HUDEP-2 (cell line): Measurements from ENCODE around the gene CCNI.
"Not testable (repeated sequence)": the region's sequence is repeated elsewhere in the genome, so short reads cannot be mapped to it uniquely, and the experiment has no call there.

ENCODE experiments used
- DNase-seq, 76 experiments: peaks; one replicate each; lab custom pipeline; 2025; ENCODE audit not compliant: unreplicated experiment in 76 of 76; lab: John Stamatoyannopoulos, UW

CCNI gene

GRCh38 chr4:77075869-77076799, at the start of gene CCNI:
TSS of gene CCNI (minus strand) at chr4:77075989. CDS start at chr4:77066362, 9,627 bp downstream.
- peak; percentile 45 to 98 (median 90) for DNase-seq

- no peak for DNase-seq
Measured at GRCh38 chr4:77124576-77124975, 48.8 kb upstream of the CCNI start.

GRCh38 chr4:77123411-77123810, 47.6 kb upstream of the CCNI start:
- DNase-seq, result no peak

GRCh38 chr4:77122656-77123055, 46.9 kb upstream of the CCNI start:
- DNase-seq, result no peak

GRCh38 chr4:77121736-77122240, 46.0 kb upstream of the CCNI start:
- no peak for DNase-seq

GRCh38 chr4:77120886-77121508, 45.2 kb upstream of the CCNI start:
- peak in 1 of 76 experiments; percentile 0 for DNase-seq

- no peak for DNase-seq
Measured at GRCh38 chr4:77117721-77118120, 41.9 kb upstream of the CCNI start.

- no peak for DNase-seq
Measured at GRCh38 chr4:77113069-77113468, 37.3 kb upstream of the CCNI start.

GRCh38 chr4:77110730-77111129, 34.9 kb upstream of the CCNI start:
- no peak for DNase-seq

- peak in 12 of 76 experiments; percentile 2 to 17 (median 6) for DNase-seq
Measured at GRCh38 chr4:77104791-77105540, 29.2 kb upstream of the CCNI start.

- DNase-seq, result no peak
Measured at GRCh38 chr4:77104388-77104787, 28.6 kb upstream of the CCNI start.

- no peak for DNase-seq
Measured at GRCh38 chr4:77100234-77100633, 24.4 kb upstream of the CCNI start.

- no peak for DNase-seq
Measured at GRCh38 chr4:77097611-77098010, 21.8 kb upstream of the CCNI start.

- peak in 70 of 76 experiments; percentile 2 to 78 (median 54) for DNase-seq
Measured at GRCh38 chr4:77095101-77095821, 19.5 kb upstream of the CCNI start.

GRCh38 chr4:77094496-77094895, 18.7 kb upstream of the CCNI start:
- DNase-seq, result no peak

GRCh38 chr4:77093401-77093800, 17.6 kb upstream of the CCNI start:
- DNase-seq, result no peak

GRCh38 chr4:77092975-77093374, 17.2 kb upstream of the CCNI start:
- peak in 2 of 76 experiments; percentile 2 to 9 for DNase-seq

- DNase-seq, result no peak
Measured at GRCh38 chr4:77089866-77090265, 14.1 kb upstream of the CCNI start.

- DNase-seq, result not testable (repeated sequence)
Measured at GRCh38 chr4:77087027-77087426, 11.2 kb upstream of the CCNI start.

- DNase-seq, result peak in 7 of 76 experiments; percentile 2 to 35 (median 15)
Measured at GRCh38 chr4:77084019-77084639, 8.3 kb upstream of the CCNI start.
